ENCODE results near the gene TACC2.

The TACC2 gene

DNA sequence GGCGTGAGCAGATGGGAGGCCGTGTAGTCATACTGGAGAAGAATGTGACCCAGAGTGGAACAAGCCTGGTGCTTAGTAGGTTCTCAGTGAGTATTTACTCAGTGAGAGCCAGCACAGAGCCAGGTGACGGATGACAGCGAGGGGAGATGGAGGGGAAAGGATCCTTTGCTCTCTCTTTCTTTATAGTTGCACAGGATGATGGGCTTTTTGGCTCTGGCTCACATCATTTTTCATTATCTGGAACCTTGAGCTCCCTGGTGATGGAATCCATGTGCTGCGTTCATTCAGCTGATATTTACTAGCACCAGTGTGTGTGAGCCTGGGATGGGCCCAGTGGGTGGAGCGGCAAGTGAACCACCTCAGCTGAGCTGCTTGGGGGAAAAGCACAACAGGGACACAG lies 299.3 kb downstream of the TACC2 start:
- Histone ChIP-seq H3K9me3 (ENCODE audit: control insufficient read depth in 2 of 2, low read length in 2 of 2) (no peaks in the 10 kb centered on the region), H3K36me3 (ENCODE audit: control insufficient read depth in 2 of 2, insufficient read depth in 2 of 2, low read length in 2 of 2) (no peaks in the 10 kb centered on the region), H3K27ac (ENCODE audit: low read depth in 2 of 2, low read length in 2 of 2) (no peak overlapping the region), H3K9ac (ENCODE audit: low read depth in 1 of 2, low read length in 2 of 2) (no peak overlapping the region), H3K4me3 (ENCODE audit: low read length in 2 of 2) (no peak overlapping the region), H3K27me3 (ENCODE audit: control insufficient read depth in 2 of 2, insufficient read depth in 2 of 2, low read length in 2 of 2) (no peaks in the 10 kb centered on the region), H3K4me1 (ENCODE audit: control insufficient read depth in 2 of 2, insufficient read depth in 2 of 2, low read length in 2 of 2) (no peaks in the 10 kb centered on the region)

DNA sequence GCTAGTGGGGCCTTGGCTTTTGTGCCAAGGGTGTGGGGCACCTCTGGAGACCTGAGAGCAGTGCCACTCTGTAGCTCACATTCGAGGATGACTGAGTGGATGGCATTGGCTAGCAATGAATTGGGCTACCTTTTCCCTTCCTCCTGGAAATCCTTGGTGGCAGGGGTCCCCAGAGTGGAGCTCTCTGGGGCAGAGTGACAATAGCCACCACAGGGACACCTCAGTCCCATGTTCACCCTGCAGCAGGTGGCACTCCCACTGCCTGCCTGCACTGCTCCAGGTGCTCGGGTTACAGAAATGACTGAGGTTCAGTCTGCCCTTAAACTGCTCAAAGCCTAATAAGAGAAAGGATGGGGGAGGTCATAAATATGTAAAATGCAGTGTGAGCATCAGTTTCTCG lies 300.0 kb downstream of the TACC2 start:
- Histone ChIP-seq H3K27ac (ENCODE audit: low read depth in 2 of 2, low read length in 2 of 2) (no peak overlapping the region), H3K4me1 (ENCODE audit: control insufficient read depth in 2 of 2, insufficient read depth in 2 of 2, low read length in 2 of 2) (no peaks in the 10 kb centered on the region), H3K36me3 (ENCODE audit: control insufficient read depth in 2 of 2, insufficient read depth in 2 of 2, low read length in 2 of 2) (no peaks in the 10 kb centered on the region), H3K9me3 (ENCODE audit: control insufficient read depth in 2 of 2, low read length in 2 of 2) (no peaks in the 10 kb centered on the region), H3K9ac (ENCODE audit: low read depth in 1 of 2, low read length in 2 of 2) (no peak overlapping the region), H3K4me3 (ENCODE audit: low read length in 2 of 2) (no peak overlapping the region), H3K27me3 (ENCODE audit: control insufficient read depth in 2 of 2, insufficient read depth in 2 of 2, low read length in 2 of 2) (no peaks in the 10 kb centered on the region)

DNA sequence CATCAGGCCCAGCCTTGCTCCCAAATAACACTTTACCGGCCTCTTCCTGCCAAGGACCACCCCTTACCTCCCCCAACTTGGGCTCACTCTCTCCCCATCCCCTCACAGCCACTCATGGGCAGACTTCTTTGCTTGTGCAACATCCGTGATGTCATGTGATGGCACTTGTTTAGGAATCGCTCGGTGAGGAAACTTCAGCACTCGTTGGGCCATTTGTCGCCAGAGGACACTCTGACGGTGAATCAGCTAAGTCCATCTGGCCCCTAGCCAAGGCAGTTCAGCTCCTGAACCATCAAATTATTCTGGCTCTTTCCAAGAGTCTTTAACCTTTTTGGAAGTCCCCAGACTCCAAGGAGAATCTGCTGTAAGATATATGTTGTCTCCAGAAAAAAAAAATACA lies 301.4 kb downstream of the TACC2 start:
- Histone ChIP-seq H3K36me3 (ENCODE audit: control insufficient read depth in 2 of 2, insufficient read depth in 2 of 2, low read length in 2 of 2) (no peaks in the 10 kb centered on the region), H3K9me3 (ENCODE audit: control insufficient read depth in 2 of 2, low read length in 2 of 2) (no peaks in the 10 kb centered on the region), H3K27ac (ENCODE audit: low read depth in 2 of 2, low read length in 2 of 2) (no peak overlapping the region), H3K4me1 (ENCODE audit: control insufficient read depth in 2 of 2, insufficient read depth in 2 of 2, low read length in 2 of 2) (no peaks in the 10 kb centered on the region), H3K4me3 (ENCODE audit: low read length in 2 of 2) (no peak overlapping the region), H3K27me3 (ENCODE audit: control insufficient read depth in 2 of 2, insufficient read depth in 2 of 2, low read length in 2 of 2) (no peaks in the 10 kb centered on the region), H3K9ac (ENCODE audit: low read depth in 1 of 2, low read length in 2 of 2) (no peak overlapping the region)

DNA sequence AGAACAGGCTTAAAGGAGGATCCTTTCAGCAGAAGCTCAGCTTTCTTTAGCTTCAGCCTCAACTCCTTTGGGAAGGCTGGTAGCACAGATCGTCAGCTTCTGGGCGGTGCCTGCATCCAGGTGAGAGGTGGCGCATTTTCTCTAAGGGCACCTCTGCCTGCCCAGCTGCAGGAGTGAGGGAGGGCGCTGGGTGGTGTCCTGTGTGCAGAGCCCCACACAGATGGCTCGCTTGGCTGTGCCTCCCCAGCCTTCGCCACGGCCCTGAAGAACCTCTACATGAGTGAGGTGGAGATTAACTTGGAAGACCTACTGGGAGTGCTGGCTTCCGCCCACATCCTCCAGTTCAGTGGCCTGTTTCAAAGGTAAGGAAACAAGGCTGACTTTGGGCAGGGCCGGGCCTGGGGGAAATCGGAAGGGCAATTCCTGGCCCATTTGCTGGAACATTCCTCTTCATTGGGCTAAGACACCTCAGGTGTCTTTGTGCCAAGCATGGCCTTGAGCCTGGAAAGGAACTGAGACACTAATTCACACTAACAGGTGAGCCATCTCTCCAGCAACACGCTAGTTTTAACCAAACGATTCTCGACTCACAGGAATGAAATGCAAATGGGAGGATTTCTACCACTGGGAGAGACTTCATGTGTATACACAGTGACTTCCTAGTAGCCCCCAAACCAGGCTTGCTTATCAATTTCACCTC lies 302.0 kb downstream of the TACC2 start:
- Histone ChIP-seq H3K9ac (ENCODE audit: low read depth in 1 of 2, low read length in 2 of 2) (no peak overlapping the region), H3K27me3 (ENCODE audit: control insufficient read depth in 2 of 2, insufficient read depth in 2 of 2, low read length in 2 of 2) (no peaks in the 10 kb centered on the region), H3K9me3 (ENCODE audit: control insufficient read depth in 2 of 2, low read length in 2 of 2) (no peaks in the 10 kb centered on the region), H3K4me1 (ENCODE audit: control insufficient read depth in 2 of 2, insufficient read depth in 2 of 2, low read length in 2 of 2) (no peaks in the 10 kb centered on the region), H3K4me3 (ENCODE audit: low read length in 2 of 2) (no peak overlapping the region), H3K27ac (ENCODE audit: low read depth in 2 of 2, low read length in 2 of 2) (no peak overlapping the region), H3K36me3 (ENCODE audit: control insufficient read depth in 2 of 2, insufficient read depth in 2 of 2, low read length in 2 of 2) (no peaks in the 10 kb centered on the region)

DNA sequence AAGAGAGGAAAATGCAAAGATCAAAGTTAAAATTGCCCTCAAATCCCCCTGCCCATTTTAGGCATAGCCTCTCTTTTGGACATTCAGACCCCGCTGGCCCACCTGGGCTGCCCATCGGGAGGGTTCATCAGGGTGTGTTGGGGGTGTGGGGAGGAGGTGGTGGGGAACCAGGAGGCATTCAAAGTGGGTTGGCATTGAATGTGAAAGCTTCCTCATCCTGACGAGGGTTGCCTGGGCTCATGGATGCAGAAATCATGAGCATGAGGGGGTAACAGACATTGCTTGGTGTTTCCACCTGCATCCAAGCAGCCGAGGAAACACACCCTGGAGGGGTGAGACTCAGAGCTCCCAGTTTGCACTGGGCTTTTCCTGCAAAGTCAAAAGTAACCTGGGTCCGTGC lies 302.8 kb downstream of the TACC2 start:
- Histone ChIP-seq H3K27me3 (ENCODE audit: control insufficient read depth in 2 of 2, insufficient read depth in 2 of 2, low read length in 2 of 2) (no peaks in the 10 kb centered on the region), H3K4me3 (ENCODE audit: low read length in 2 of 2) (no peak overlapping the region), H3K9me3 (ENCODE audit: control insufficient read depth in 2 of 2, low read length in 2 of 2) (no peaks in the 10 kb centered on the region), H3K36me3 (ENCODE audit: control insufficient read depth in 2 of 2, insufficient read depth in 2 of 2, low read length in 2 of 2) (no peaks in the 10 kb centered on the region), H3K27ac (ENCODE audit: low read depth in 2 of 2, low read length in 2 of 2) (no peak overlapping the region), H3K9ac (ENCODE audit: low read depth in 1 of 2, low read length in 2 of 2) (no peak overlapping the region), H3K4me1 (ENCODE audit: control insufficient read depth in 2 of 2, insufficient read depth in 2 of 2, low read length in 2 of 2) (no peaks in the 10 kb centered on the region)

DNA sequence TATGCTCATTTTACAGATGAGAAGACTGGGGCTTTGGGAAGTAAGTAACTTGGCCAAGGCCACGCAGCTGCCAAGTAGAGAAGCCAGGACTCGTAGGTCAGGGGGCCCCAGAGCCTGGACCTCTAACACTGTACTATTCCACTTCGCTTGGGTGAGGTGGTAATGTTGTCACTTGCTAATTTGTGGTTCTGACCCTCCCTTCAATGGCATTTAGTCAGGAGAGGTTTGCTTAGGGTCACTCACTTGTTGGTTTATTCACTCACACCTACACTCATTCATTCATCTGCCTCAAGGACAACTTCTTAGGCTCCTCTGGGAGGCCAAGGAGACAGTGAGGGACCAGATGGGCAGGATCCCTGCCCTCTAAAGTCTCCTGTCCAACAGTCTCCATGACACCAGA lies 303.4 kb downstream of the TACC2 start:
- no peaks in the 10 kb centered on the region for H3K4me1 ChIP-seq (ENCODE audit: control insufficient read depth in 2 of 2, insufficient read depth in 2 of 2, low read length in 2 of 2)
- H3K4me3 ChIP-seq (ENCODE audit: low read length in 2 of 2), result no peak overlapping the region
- no peaks in the 10 kb centered on the region for H3K36me3 ChIP-seq (ENCODE audit: control insufficient read depth in 2 of 2, insufficient read depth in 2 of 2, low read length in 2 of 2)
- no peak overlapping the region for H3K27ac ChIP-seq (ENCODE audit: low read depth in 2 of 2, low read length in 2 of 2)
- no peaks in the 10 kb centered on the region for H3K9me3 ChIP-seq (ENCODE audit: control insufficient read depth in 2 of 2, low read length in 2 of 2)
- H3K9ac ChIP-seq (ENCODE audit: low read depth in 1 of 2, low read length in 2 of 2), result no peak overlapping the region
- no peaks in the 10 kb centered on the region for H3K27me3 ChIP-seq (ENCODE audit: control insufficient read depth in 2 of 2, insufficient read depth in 2 of 2, low read length in 2 of 2)

DNA sequence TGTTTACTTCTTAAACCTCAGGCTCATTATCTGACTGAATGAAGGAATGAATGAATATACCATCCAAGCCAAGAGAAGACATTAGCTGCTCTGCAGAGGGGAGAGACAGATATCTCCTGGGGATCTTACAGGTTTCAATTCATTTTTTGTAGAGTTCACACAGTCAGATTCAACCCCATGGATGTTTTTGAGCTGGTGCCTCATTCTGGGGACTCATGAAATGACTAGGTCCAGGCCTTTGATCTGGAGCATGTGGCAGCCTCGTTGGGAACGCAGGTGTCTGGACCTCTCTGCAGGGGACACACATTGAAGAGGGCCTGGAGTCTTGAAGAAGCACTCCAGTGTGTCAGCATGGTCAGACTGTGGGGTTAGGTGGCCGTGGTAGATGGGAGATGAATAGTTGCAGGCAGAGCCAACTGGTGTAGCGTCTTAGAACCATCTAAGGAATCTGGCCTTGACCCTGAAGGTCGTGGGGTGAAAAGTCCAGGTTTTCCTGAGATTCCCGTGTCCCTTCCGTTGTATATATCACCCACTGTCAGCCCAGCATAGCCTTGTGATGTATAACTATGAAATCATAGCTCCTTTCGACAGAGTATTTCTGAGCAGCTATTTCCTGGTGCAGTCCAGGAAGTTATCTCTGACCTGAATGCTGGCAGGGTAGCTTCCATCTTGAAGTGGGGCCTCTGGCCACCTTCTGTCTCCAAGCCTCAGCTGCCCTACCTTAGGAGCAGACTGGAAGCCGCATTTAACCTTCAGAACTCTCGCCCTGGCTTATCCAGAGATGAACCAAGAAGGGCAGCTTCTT lies 304.4 kb downstream of the TACC2 start:
- no peak overlapping the region for H3K4me3 ChIP-seq (ENCODE audit: low read length in 2 of 2)
- no peak overlapping the region for H3K27ac ChIP-seq (ENCODE audit: low read depth in 2 of 2, low read length in 2 of 2)
- H3K4me1 ChIP-seq (ENCODE audit: control insufficient read depth in 2 of 2, insufficient read depth in 2 of 2, low read length in 2 of 2), result no peaks in the 10 kb centered on the region
- H3K27me3 ChIP-seq (ENCODE audit: control insufficient read depth in 2 of 2, insufficient read depth in 2 of 2, low read length in 2 of 2), result no peaks in the 10 kb centered on the region
- H3K36me3 ChIP-seq (ENCODE audit: control insufficient read depth in 2 of 2, insufficient read depth in 2 of 2, low read length in 2 of 2), result no peaks in the 10 kb centered on the region
- no peaks in the 10 kb centered on the region for H3K9me3 ChIP-seq (ENCODE audit: control insufficient read depth in 2 of 2, low read length in 2 of 2)
- H3K9ac ChIP-seq (ENCODE audit: low read depth in 1 of 2, low read length in 2 of 2), result no peak overlapping the region

DNA sequence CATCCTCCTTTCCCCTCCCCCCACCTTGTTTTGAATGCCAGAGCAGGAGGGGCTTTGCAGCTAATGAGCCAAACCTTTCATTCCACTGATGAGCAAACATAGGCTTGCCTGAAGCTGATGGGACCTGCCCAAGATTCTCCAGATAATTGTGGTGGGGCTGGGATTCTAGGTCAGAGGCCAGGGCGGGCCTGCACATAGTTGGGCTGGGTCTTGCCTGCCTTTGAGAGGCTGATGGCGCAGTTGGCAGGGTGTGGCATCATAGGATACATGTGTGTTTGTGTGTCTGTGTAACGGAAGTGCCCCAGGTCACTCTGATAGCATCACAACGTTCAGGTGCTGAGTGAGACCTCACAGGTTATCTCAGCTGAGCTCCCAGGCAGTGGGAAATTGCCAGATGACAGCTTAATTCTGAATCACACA lies 305.0 kb downstream of the TACC2 start:
- Histone ChIP-seq H3K27me3 (ENCODE audit: control insufficient read depth in 2 of 2, insufficient read depth in 2 of 2, low read length in 2 of 2) (no peaks in the 10 kb centered on the region), H3K9me3 (ENCODE audit: control insufficient read depth in 2 of 2, low read length in 2 of 2) (no peaks in the 10 kb centered on the region), H3K4me1 (ENCODE audit: control insufficient read depth in 2 of 2, insufficient read depth in 2 of 2, low read length in 2 of 2) (peaks cover 0 to 1% of the 10 kb centered on the region in 2 donors), H3K4me3 (ENCODE audit: low read length in 2 of 2) (no peak overlapping the region), H3K36me3 (ENCODE audit: control insufficient read depth in 2 of 2, insufficient read depth in 2 of 2, low read length in 2 of 2) (no peaks in the 10 kb centered on the region), H3K9ac (ENCODE audit: low read depth in 1 of 2, low read length in 2 of 2) (no peak overlapping the region), H3K27ac (ENCODE audit: low read depth in 2 of 2, low read length in 2 of 2) (no peak overlapping the region)

DNA sequence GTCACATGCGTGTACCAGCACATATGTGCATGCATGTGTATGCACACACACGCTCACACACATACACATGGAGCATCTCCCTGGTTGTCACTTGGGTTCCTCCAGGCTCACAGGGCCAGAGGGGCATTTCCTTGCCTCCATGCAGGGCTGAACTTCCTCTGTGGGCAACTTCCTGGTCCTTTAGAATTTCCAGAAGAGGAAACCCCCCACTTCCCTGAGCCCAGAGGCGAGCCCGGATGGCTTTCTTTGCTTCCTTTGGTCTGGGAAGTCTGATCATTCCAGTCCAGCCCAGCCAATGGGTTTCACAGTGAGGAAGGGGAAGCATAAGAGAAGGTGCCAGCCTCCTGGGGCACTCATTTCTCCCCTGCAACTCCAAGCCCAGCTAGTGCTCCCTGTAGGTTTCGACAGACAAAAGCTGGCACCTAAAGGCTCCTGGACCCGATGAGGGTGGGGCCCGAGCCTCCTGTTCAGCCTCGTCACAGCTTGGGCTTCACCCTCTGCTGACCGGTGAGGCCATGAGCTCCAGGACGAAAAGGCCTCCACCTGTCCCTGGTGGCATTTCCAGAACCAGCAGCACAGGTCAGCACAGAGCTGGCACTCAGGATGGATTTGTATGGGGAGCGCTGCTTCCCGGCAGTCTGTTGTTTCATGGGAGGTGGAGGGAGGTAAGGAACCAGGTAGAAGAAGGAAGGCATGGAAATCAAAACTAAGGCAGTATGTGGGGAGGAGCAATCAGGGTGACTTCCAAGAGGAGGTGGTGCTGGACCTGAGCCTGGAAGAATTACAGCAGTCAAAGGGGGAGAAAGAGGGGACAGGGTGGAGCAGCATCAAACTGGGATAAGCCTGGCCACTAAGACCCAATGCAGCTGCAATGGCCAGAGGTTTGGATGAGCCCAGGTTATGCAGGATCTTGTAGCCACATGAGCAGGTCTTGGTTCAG lies 305.8 kb downstream of the TACC2 start:
- Histone ChIP-seq H3K27ac (ENCODE audit: low read depth in 2 of 2, low read length in 2 of 2) (no peak overlapping the region), H3K4me1 (ENCODE audit: control insufficient read depth in 2 of 2, insufficient read depth in 2 of 2, low read length in 2 of 2) (peaks cover 0 to 2% of the 10 kb centered on the region in 2 donors), H3K4me3 (ENCODE audit: low read length in 2 of 2) (no peak overlapping the region), H3K27me3 (ENCODE audit: control insufficient read depth in 2 of 2, insufficient read depth in 2 of 2, low read length in 2 of 2) (no peaks in the 10 kb centered on the region), H3K9ac (ENCODE audit: low read depth in 1 of 2, low read length in 2 of 2) (no peak overlapping the region), H3K36me3 (ENCODE audit: control insufficient read depth in 2 of 2, insufficient read depth in 2 of 2, low read length in 2 of 2) (no peaks in the 10 kb centered on the region), H3K9me3 (ENCODE audit: control insufficient read depth in 2 of 2, low read length in 2 of 2) (no peaks in the 10 kb centered on the region)

DNA sequence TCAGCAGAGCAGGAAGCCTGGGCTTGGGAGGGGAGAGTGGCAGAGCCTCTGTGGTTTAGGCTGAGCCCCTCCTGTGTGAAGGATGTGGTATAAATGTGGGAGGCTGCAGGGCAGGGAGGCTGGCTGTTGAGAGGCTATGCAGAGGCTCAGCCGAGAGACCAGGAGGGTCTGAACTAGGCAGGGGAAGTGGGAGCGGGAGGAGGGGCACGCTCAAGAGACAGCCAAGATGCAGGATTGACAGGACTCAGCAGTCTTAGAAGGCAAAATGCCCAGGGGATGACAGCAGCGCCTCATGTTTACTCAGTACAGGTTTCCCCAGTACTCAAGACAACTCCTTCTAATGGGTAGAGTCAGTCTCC lies 306.5 kb downstream of the TACC2 start:
- Histone ChIP-seq H3K27me3 (ENCODE audit: control insufficient read depth in 2 of 2, insufficient read depth in 2 of 2, low read length in 2 of 2) (no peaks in the 10 kb centered on the region), H3K4me3 (ENCODE audit: low read length in 2 of 2) (no peak overlapping the region), H3K27ac (ENCODE audit: low read depth in 2 of 2, low read length in 2 of 2) (no peak overlapping the region), H3K4me1 (ENCODE audit: control insufficient read depth in 2 of 2, insufficient read depth in 2 of 2, low read length in 2 of 2) (peaks cover 0 to 2% of the 10 kb centered on the region in 2 donors), H3K36me3 (ENCODE audit: control insufficient read depth in 2 of 2, insufficient read depth in 2 of 2, low read length in 2 of 2) (no peaks in the 10 kb centered on the region), H3K9ac (ENCODE audit: low read depth in 1 of 2, low read length in 2 of 2) (no peak overlapping the region), H3K9me3 (ENCODE audit: control insufficient read depth in 2 of 2, low read length in 2 of 2) (no peaks in the 10 kb centered on the region)
